Mesenchymal stem cell (in vitro differentiated cells and primary cell): Measurements from ENCODE around the gene CLIP2.

Experiments
- DNase-seq: peaks from one replicate; pipeline ENCODE4 v3.0.0-alpha.2; 2013
- H2AFZ ChIP-seq: one replicate; pipeline ENCODE4 v1.6.1; 2013; ENCODE audit warnings: low read depth, mild to moderate bottlenecking, control low read depth, inconsistent platforms, low read length, moderate library complexity
- H2AK5ac ChIP-seq: 2 replicates; pipeline ENCODE4 v1.6.1; 2013; ENCODE audit warnings: low read length, moderate library complexity, mild to moderate bottlenecking, inconsistent platforms; ENCODE audit not compliant: severe bottlenecking
- H2BK120ac ChIP-seq: one replicate; pipeline ENCODE4 v1.6.1; 2013; ENCODE audit warnings: low read depth, mild to moderate bottlenecking, inconsistent platforms, low read length, moderate library complexity
- H2BK12ac ChIP-seq, 2 experiments: one replicate each; pipeline ENCODE4 v1.6.1; 2013; ENCODE audit warnings: inconsistent platforms in 2 of 2, low read length in 2 of 2, mild to moderate bottlenecking in 2 of 2, moderate library complexity in 2 of 2, control low read depth in 1 of 2
- H2BK15ac ChIP-seq: one replicate; pipeline ENCODE4 v1.6.1; 2013; ENCODE audit warnings: mild to moderate bottlenecking, low read depth, inconsistent platforms; ENCODE audit not compliant: poor library complexity, severe bottlenecking
- H2BK5ac ChIP-seq: 2 replicates; pipeline ENCODE4 v1.6.1; 2013; ENCODE audit warnings: low read depth, mild to moderate bottlenecking, low read length, control low read depth, inconsistent platforms; ENCODE audit not compliant: poor library complexity, severe bottlenecking
- H3K14ac ChIP-seq, 2 experiments: one replicate each; pipeline ENCODE4 v1.6.1; 2013; ENCODE audit warnings: inconsistent platforms in 2 of 2, low read length in 2 of 2, control low read depth in 1 of 2, mild to moderate bottlenecking in 1 of 2, moderate library complexity in 1 of 2
- H3K18ac ChIP-seq, 2 experiments: one replicate each; pipeline ENCODE4 v1.6.1; 2013; ENCODE audit warnings: inconsistent platforms in 2 of 2, low read length in 2 of 2, control low read depth in 1 of 2, low read depth in 1 of 2, mild to moderate bottlenecking in 1 of 2
- H3K23ac ChIP-seq, 2 experiments: one replicate each; pipeline ENCODE4 v1.6.1; 2013; ENCODE audit warnings: inconsistent platforms in 2 of 2, low read length in 2 of 2, mild to moderate bottlenecking in 2 of 2, moderate library complexity in 2 of 2, control low read depth in 1 of 2
- H3K27ac ChIP-seq: 2 replicates; pipeline ENCODE4 v1.5.1; 2013; ENCODE audit warnings: mild to moderate bottlenecking, moderate library complexity, low read length, control low read depth, inconsistent platforms; ENCODE audit not compliant: poor library complexity, severe bottlenecking
- H3K27me3 ChIP-seq, 2 experiments: 2 replicates each; pipeline versions ENCODE4 v1.6.1 to v1.7.0; 2013; ENCODE audit warnings: low read length in 2 of 2, mild to moderate bottlenecking in 2 of 2, moderate library complexity in 2 of 2, control low read depth in 1 of 2, inconsistent platforms in 1 of 2; ENCODE audit not compliant: control insufficient read depth in 1 of 2, insufficient read depth in 1 of 2
- H3K36me3 ChIP-seq, 2 experiments: 2 replicates each; pipeline versions ENCODE4 v1.6.1 to v1.7.0; 2013; ENCODE audit warnings: low read length in 2 of 2, control low read depth in 1 of 2, inconsistent platforms in 1 of 2, low read depth in 1 of 2, mild to moderate bottlenecking in 1 of 2; ENCODE audit not compliant: insufficient read depth in 2 of 2, control insufficient read depth in 1 of 2
- H3K4ac ChIP-seq, 2 experiments: one replicate each; pipeline ENCODE4 v1.6.1; 2013; ENCODE audit warnings: inconsistent platforms in 2 of 2, low read length in 2 of 2, mild to moderate bottlenecking in 2 of 2, moderate library complexity in 2 of 2, control low read depth in 1 of 2, low read depth in 1 of 2
- H3K4me1 ChIP-seq: 2 replicates; pipeline ENCODE4 v1.6.1; 2013; ENCODE audit warnings: low read depth, low read length, control low read depth; ENCODE audit not compliant: control insufficient read depth, insufficient read depth
- H3K4me2 ChIP-seq: 2 replicates; pipeline ENCODE4 v1.6.1; 2013; ENCODE audit warnings: low read length, mild to moderate bottlenecking, inconsistent platforms; ENCODE audit not compliant: poor library complexity, severe bottlenecking
- H3K4me3 ChIP-seq, 2 experiments: 2 replicates each; pipeline versions ENCODE4 v1.5.1 to v1.7.0; 2013; ENCODE audit warnings: low read length in 2 of 2, mild to moderate bottlenecking in 2 of 2, control low read depth in 1 of 2, low read depth in 1 of 2; ENCODE audit not compliant: insufficient read depth in 1 of 2
- H3K79me1 ChIP-seq: replicated peaks from 2 replicates; pipeline ENCODE4 v1.6.1; 2013; ENCODE audit warnings: mild to moderate bottlenecking, control low read depth, low read length, inconsistent platforms; ENCODE audit not compliant: poor library complexity, severe bottlenecking
- H3K9ac ChIP-seq: 2 replicates; pipeline ENCODE4 v1.7.0; 2013; ENCODE audit warnings: mild to moderate bottlenecking, low read length, moderate library complexity
- H3K9me3 ChIP-seq: 2 replicates; pipeline ENCODE4 v1.7.0; 2013; ENCODE audit warnings: mild to moderate bottlenecking, low read length; ENCODE audit not compliant: control insufficient read depth
- H4K8ac ChIP-seq: one replicate; pipeline ENCODE4 v1.6.1; 2013; ENCODE audit warnings: inconsistent platforms, mild to moderate bottlenecking, low read length, moderate library complexity
- H4K91ac ChIP-seq: one replicate; pipeline ENCODE4 v1.6.1; 2013; ENCODE audit warnings: mild to moderate bottlenecking, low read length, inconsistent platforms
- WGBS: methylation state at CpG from one replicate; pipeline ENCODE4 v1.1.7; 2013; ENCODE audit warnings: mixed read lengths; 5-methylcytosine and 5-hydroxymethylcytosine counted together

The CLIP2 gene

DNA sequence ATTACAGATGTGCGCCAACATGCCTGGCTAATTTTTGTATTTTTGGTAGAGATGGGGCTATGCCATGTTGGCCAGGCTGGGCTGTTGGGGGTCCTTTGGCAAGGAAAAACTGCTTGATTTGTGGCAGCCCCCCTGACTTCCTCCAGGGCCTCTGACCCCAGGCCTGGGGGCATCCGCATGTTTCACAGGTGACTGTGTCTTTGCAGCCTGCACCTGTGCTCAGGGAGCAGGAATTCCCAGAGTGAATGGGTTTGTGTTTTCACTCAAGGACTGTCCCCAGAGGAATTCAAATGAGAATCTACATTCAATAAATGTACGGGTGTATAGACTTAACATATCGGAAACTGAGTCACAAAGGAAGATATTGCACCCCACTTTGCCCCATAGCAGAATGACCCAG is 11.6 kb upstream of the CLIP2 start:
- Histone ChIP-seq H3K79me1 (no peaks in the 10 kb centered on the region), H3K18ac (peak overlapping the region; percentile 40 to 56), H2BK12ac (peak overlapping the region; percentile 64 to 92), H3K27ac (no peak overlapping the region), H4K91ac (peak overlapping the region; percentile 36), H4K8ac (peak overlapping the region; percentile 57), H2BK5ac (no peak overlapping the region), H3K14ac (no peak overlapping the region), H3K9ac (no peak overlapping the region), H2AK5ac (peak overlapping the region; percentile 55), H2BK15ac (peak overlapping the region; percentile 98), H3K4me2 (no peak overlapping the region), H3K9me3 (no peaks in the 10 kb centered on the region), H3K36me3 (no peaks in the 10 kb centered on the region), H3K4ac (peak overlapping the region; percentile 38 to 76), H2AFZ (no peak overlapping the region), H3K23ac (no peak overlapping the region), H3K4me1 (peaks cover 31% of the 10 kb centered on the region), H3K4me3 (no peak overlapping the region), H3K27me3 (no peaks in the 10 kb centered on the region), H2BK120ac (no peak overlapping the region)
- DNase-seq: no peak
- WGBS: 98% methylated on average over 4 of the region's 4 CpGs

DNA sequence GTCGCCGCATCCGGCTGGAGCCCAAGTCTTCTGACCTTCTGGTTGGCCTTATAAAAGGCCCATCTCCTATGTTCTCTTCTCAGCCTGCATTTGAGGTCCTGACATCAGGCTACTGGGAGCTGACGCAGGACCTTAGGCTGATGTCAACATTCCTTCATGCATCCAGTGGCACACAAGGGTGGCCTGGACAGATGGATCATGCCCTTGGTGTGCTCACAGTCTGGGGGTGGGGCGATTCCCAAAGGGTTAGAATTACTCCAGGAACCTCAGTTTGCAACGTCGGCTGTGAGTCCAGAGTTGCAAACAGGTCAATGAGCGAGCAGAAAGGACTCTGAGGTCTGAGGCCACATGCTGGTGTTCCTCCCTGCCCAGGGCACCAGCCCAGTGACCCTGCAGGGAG is 8.2 kb upstream of the CLIP2 start:
- Histone ChIP-seq H3K4me3 (no peak overlapping the region), H2AFZ (no peak overlapping the region), H3K4me2 (no peak overlapping the region), H4K91ac (peak overlapping the region; percentile 87), H3K9ac (no peak overlapping the region), H3K9me3 (no peaks in the 10 kb centered on the region), H3K4ac (peak overlapping the region in 1 of 2 experiments; percentile 75), H3K27me3 (no peaks in the 10 kb centered on the region), H3K4me1 (peaks cover 28% of the 10 kb centered on the region), H2BK5ac (no peak overlapping the region), H2BK120ac (peak overlapping the region; percentile 46), H3K36me3 (no peaks in the 10 kb centered on the region), H4K8ac (peak overlapping the region; percentile 12), H3K79me1 (no peaks in the 10 kb centered on the region), H2BK12ac (peak overlapping the region; percentile 75 to 85), H3K27ac (no peak overlapping the region), H2AK5ac (peak overlapping the region; percentile 48), H3K23ac (no peak overlapping the region), H3K18ac (peak overlapping the region; percentile 45 to 70), H2BK15ac (peak overlapping the region; percentile 29), H3K14ac (no peak overlapping the region)
- WGBS: 58% methylated on average over 8 of the region's 8 CpGs
- DNase-seq: peak; percentile 93

DNA sequence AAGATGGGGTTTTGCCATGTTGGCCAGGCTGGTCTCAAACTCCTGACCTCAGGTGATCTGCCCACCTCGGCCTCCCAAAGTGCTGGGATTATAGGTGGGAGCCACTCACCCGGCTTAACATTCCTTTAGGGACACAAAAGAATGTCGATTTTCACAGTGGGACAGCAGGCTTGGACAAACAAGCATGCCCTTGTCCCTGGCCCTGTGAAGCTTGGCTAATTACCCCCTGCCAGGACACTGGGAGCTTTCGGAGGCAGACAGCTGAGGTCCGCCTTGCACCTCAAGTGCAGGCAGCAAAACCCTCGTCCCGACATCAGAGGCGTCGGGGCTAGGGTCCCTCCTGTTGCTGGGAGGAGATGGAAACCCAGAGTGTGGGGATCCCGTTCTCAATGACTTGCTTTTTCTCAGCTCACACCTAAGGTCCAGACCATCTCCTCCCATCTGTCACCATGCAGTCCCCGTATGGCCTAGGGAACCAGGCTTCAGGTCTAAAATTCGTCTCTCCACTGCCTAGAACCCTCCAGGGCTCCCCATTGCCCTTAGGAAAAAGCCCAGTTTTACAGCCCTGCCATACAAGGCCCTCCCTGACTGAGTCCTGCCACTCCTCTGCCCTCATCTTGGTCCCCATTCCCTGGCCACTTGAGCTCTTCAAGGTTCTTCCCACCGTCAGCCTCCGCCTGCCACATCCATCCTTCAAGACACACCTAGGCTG is 6.3 kb upstream of the CLIP2 start:
- WGBS: 90% methylated on average over 14 of the region's 14 CpGs
- H3K27ac ChIP-seq: no peak overlapping the region

DNA sequence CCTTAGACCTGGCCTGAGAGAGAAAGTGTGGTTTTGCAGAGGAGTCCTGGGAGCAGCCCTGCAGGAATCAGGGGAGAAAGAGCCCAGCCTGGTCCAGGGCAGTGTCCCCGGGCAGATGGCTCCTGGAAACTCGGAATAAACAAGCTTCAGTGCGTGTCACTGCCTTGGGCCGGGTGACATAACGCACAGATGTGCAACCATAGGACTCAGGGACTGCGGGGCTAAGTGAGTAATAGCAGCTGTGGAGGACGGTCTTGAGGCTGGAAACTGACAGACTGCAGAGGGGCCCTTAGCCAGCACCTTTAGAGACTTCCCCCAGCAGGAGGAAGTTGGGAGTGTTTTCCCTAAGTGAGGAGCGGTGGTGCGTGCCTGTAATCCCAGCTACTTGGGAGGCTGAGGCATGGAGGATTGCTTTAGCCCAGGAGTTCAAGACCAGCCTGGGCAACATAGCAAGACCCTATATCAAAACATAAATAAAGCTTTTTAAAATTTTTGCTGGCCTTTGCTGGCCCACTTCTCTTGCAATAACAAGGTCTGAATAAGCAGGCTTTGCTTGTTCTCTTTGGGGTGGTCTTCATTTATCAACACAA is 5.3 kb upstream of the CLIP2 start:
- DNase-seq: peak; percentile 90

More for the DNA sequence above, 6.3 kb upstream of the CLIP2 start:
- Histone ChIP-seq H3K27me3 (no peaks in the 10 kb centered on the region), H2AFZ (no peak overlapping the region), H3K23ac (peak overlapping the region in 1 of 2 experiments; percentile 23), H3K4ac (peak overlapping the region in 1 of 2 experiments; percentile 74), H4K8ac (no peak overlapping the region), H2BK15ac (no peak overlapping the region), H3K4me3 (no peak overlapping the region), H2AK5ac (peak overlapping the region; percentile 50), H3K18ac (peak overlapping the region; percentile 23 to 54), H3K9ac (no peak overlapping the region), H3K9me3 (no peaks in the 10 kb centered on the region), H3K14ac (no peak overlapping the region), H2BK120ac (no peak overlapping the region), H3K4me1 (peaks cover 25% of the 10 kb centered on the region), H2BK12ac (peak overlapping the region; percentile 7 to 94), H3K36me3 (no peaks in the 10 kb centered on the region), H2BK5ac (no peak overlapping the region), H3K79me1 (no peaks in the 10 kb centered on the region), H3K4me2 (no peak overlapping the region), H4K91ac (peak overlapping the region; percentile 57)
- DNase-seq: no peak

More for the DNA sequence above, 5.3 kb upstream of the CLIP2 start:
- Histone ChIP-seq H2BK15ac (no peak overlapping the region), H3K27me3 (no peaks in the 10 kb centered on the region), H2AK5ac (no peak overlapping the region), H3K4me3 (no peak overlapping the region), H3K4me1 (peaks cover 29% of the 10 kb centered on the region), H2BK12ac (peak overlapping the region in 1 of 2 experiments; percentile 74), H3K9ac (no peak overlapping the region), H3K4me2 (no peak overlapping the region), H3K18ac (peak overlapping the region in 1 of 2 experiments; percentile 37), H3K14ac (no peak overlapping the region), H3K23ac (no peak overlapping the region), H3K4ac (no peak overlapping the region), H2AFZ (no peak overlapping the region), H4K8ac (peak overlapping the region; percentile 5), H3K27ac (no peak overlapping the region), H2BK120ac (no peak overlapping the region), H2BK5ac (no peak overlapping the region), H3K9me3 (no peaks in the 10 kb centered on the region), H3K79me1 (no peaks in the 10 kb centered on the region), H3K36me3 (no peaks in the 10 kb centered on the region), H4K91ac (no peak overlapping the region)
- 42% methylated on average over 9 of the region's 9 CpGs for WGBS
